Ramos (cell line): ENCODE results near the gene HINT1.
"Not testable (repeated sequence)": the region's sequence is repeated elsewhere in the genome, so short reads cannot be mapped to it uniquely, and the experiment has no call there.

Experiments
- in situ Hi-C: fragments of 300-500 bp; cut with MboI; formaldehyde crosslinking; loops from one replicate; pipeline ENCODE4 v1.14.3; 2022; ENCODE audit warnings: low sequenced_read_pairs; ENCODE audit not compliant: unreplicated experiment

HINT1 gene

DNA sequence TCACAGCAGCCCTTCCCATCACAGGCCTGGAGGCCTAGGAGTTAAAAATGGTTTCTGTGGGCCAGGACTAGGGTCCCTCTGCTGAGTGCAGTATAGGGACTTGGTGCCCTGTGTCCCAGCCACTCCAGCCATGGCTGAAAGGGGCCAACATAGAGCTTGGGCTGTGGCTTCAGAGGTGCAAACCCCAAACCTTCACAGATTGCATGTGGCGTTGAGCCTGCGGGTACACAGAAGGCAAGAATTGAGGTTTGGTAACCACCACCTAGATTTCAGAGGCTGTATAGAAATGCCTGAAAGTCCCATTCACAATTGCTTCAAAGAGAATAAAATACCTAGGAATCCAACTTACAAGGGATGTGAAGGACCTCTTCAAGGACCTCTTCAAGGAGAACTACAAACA is 37.8 kb downstream of the HINT1 start:
- in situ Hi-C loops = not testable (repeated sequence)

- in situ Hi-C loops = loop anchor here (25.0 kb wide), 1 partner anchor 898 kb away; the partner anchor contains the start of gene ACSL6
Measured at GRCh38 chr5:131114754-131115153, 50.3 kb downstream of the HINT1 start.

DNA sequence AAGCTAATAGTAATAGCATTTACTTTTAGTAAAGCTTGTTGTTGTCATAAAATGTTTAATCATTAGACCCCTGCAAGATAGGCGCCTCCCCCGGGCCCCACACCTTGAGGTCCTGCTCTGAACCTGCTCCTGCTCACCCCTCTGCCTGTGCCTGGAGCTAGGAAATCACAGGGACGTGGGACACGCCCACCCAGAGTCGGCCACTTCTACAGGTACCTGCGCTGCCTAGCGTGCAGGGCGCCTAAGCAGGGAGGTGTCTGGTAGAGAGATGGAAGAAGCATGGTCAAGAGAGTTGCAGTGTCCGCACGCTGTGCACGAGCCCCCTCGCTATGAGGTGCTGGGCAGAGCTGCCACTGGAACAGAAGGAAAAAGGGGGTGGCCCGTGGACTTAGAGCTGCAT is 52.6 kb downstream of the HINT1 start:
- in situ Hi-C loops = loop anchor here (25.0 kb wide), 1 partner anchor 900 kb away; the partner anchor contains the start of gene ACSL6

DNA sequence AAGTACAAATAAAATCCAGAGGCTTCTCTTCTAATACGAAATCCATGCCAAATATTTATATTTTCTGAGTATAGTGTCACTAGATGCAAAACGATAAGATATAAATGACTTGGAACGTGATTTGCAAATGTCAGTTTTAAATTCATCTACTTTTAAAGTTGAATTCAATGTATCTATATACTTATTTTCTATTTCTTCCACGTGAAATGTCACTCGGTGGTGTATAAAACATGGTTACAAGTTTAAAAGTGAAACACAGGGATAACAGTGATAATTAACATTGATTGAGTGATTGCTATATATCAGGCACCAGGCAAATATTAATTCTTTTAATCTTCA is 54.8 kb downstream of the HINT1 start:
- in situ Hi-C loops = loop anchor here (25.0 kb wide), 1 partner anchor 902 kb away; the partner anchor contains the start of gene ACSL6

DNA sequence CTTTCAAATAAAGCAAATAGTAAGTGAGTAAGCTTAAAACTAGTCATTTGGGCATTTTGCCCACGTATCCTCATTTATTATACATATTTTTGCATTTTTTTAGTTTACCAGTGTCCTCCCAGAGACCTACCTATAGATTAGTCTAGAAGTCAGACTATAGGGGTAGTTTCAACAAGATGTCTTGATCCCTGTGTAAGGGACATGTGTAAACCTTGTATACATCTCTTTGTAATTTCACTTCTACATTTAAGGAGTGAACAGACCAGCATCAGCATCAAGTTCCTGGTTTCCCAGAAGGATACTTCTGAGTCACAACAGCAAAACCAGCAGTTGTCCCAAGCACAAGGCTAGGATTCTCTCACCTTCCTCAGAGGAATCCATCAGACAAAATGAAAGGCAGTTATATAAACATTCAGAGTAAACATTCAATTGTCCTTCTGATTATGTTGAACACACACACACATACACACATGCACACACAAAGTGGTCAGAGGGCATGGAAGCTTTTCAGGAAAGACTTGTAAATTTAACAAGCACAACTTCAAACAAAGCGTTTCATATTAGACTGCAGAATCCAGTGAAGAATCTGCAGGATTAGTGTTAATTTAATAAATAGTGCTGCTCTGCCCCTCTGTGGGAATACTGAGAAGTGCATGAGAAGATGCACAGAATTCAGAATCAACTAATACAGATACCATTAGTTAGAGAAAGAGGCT is 55.4 kb downstream of the HINT1 start:
- in situ Hi-C loops = loop anchor here (25.0 kb wide), 1 partner anchor 903 kb away; the partner anchor contains the start of gene ACSL6
